ENCODE measurements around the gene THEMIS. TPM values are rescaled to one million over a fixed set of nuclear protein-coding genes. Genes with fewer than 3 reads are reported as not detected.
"Not testable (repeated sequence)": the region's sequence is repeated elsewhere in the genome, so short reads cannot be mapped to it uniquely, and the experiment has no call there.

THEMIS gene
- polyA plus RNA-seq, 1 experiment: not detected

GRCh38 chr6:127933852-127934840, 33.3 kb upstream of the THEMIS start:
- no peak for DNase-seq (ENCODE audit: low read depth)
- H3K36me3 ChIP-seq (ENCODE audit: control insufficient read depth, insufficient read depth, low read length): no peaks in the 10 kb centered on the region
- ChIA-PET CTCF (no interaction called here), POLR2A (no interaction called here)
- no peak for TF ChIP-seq CTCF (IDR thresholded peaks at IDR 0.05; ENCODE audit: insufficient read depth, low read depth, low read length)
- no peak overlapping the region for H3K4me3 ChIP-seq (ENCODE audit: low read depth, low read length)
- no peaks in the 10 kb centered on the region for H3K27me3 ChIP-seq (ENCODE audit: control insufficient read depth, insufficient read depth, low read length)

- ChIA-PET CTCF (no interaction called here), POLR2A (no interaction called here)
- TF ChIP-seq CTCF (IDR thresholded peaks at IDR 0.05; ENCODE audit: insufficient read depth, low read depth, low read length): no peak
- Histone ChIP-seq H3K36me3 (ENCODE audit: control insufficient read depth, insufficient read depth, low read length) (no peaks in the 10 kb centered on the region), H3K4me3 (ENCODE audit: low read depth, low read length) (no peak overlapping the region), H3K27me3 (ENCODE audit: control insufficient read depth, insufficient read depth, low read length) (no peaks in the 10 kb centered on the region)
- no peak for DNase-seq (ENCODE audit: low read depth)
Measured at GRCh38 chr6:127933137-127933536, 32.3 kb upstream of the THEMIS start.

GRCh38 chr6:127932708-127933107, 31.9 kb upstream of the THEMIS start:
- CTCF ChIA-PET: no interaction called here
- no peaks in the 10 kb centered on the region for H3K36me3 ChIP-seq (ENCODE audit: control insufficient read depth, insufficient read depth, low read length)
- no peak for DNase-seq (ENCODE audit: low read depth)
- POLR2A ChIA-PET: no interaction called here
- H3K4me3 ChIP-seq (ENCODE audit: low read depth, low read length): no peak overlapping the region
- H3K27me3 ChIP-seq (ENCODE audit: control insufficient read depth, insufficient read depth, low read length): no peaks in the 10 kb centered on the region
- TF ChIP-seq CTCF (IDR thresholded peaks at IDR 0.05; ENCODE audit: insufficient read depth, low read depth, low read length): no peak

- H3K36me3 ChIP-seq (ENCODE audit: control insufficient read depth, insufficient read depth, low read length); DNase-seq (ENCODE audit: low read depth); H3K27me3 ChIP-seq (ENCODE audit: control insufficient read depth, insufficient read depth, low read length); H3K4me3 ChIP-seq (ENCODE audit: low read depth, low read length); CTCF ChIA-PET; POLR2A ChIA-PET: not testable (repeated sequence)
Measured at GRCh38 chr6:127926441-127926840, 25.6 kb upstream of the THEMIS start.

- no peaks in the 10 kb centered on the region for H3K27me3 ChIP-seq (ENCODE audit: control insufficient read depth, insufficient read depth, low read length)
- no peak for TF ChIP-seq CTCF (IDR thresholded peaks at IDR 0.05; ENCODE audit: insufficient read depth, low read depth, low read length)
- H3K4me3 ChIP-seq (ENCODE audit: low read depth, low read length): no peak overlapping the region
- no peak for DNase-seq (ENCODE audit: low read depth)
- H3K36me3 ChIP-seq (ENCODE audit: control insufficient read depth, insufficient read depth, low read length): no peaks in the 10 kb centered on the region
- ChIA-PET CTCF (interaction anchor here (1.2 kb wide), 1 partner anchor 11 kb away, joined by 3 read pairs; no protein-coding TSS in a partner anchor), POLR2A (no interaction called here)
Measured at GRCh38 chr6:127924440-127924839, 23.6 kb upstream of the THEMIS start.

All from BJ (cell line).